DND-41 (cell line): ENCODE data around the gene PTPRA.

Source experiments
- EZH2 ChIP-seq: IDR thresholded peaks from 3 replicates; pipeline ENCODE4 v1.6.1; 2012; ENCODE audit warnings: borderline replicate concordance, low read depth, mild to moderate bottlenecking, moderate library complexity, low read length, inconsistent platforms; ENCODE audit not compliant: severe bottlenecking
- TF ChIP-seq, protein P1 (sequence below): IDR thresholded peaks from 2 replicates; pipeline ENCODE4 v1.5.1; 2012; ENCODE audit warnings: borderline replicate concordance, low read length, moderate library complexity, mild to moderate bottlenecking; ENCODE audit not compliant: poor library complexity, severe bottlenecking; ENCODE audit errors: extremely low read depth

DNA sequence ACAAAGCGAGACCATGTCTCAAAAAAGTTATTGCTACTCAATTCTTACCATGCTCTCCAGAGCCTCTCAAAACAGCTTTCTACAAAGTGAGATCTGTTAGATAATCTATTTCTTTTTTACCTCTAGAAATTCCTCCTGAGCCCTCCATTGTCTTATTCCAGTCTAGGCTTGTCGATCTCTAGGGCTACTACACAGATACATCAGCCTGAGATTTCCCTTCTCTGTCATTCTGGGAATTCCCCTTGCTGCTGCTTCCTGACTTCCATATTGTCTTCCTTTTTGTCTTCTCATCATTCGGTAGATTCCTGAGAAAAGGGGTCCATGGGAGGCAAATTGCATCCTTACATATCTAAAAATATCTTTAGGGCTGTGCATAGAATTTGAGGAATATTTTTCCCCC is 94.6 kb downstream of the PTPRA start:
- TF ChIP-seq, protein P1, sequence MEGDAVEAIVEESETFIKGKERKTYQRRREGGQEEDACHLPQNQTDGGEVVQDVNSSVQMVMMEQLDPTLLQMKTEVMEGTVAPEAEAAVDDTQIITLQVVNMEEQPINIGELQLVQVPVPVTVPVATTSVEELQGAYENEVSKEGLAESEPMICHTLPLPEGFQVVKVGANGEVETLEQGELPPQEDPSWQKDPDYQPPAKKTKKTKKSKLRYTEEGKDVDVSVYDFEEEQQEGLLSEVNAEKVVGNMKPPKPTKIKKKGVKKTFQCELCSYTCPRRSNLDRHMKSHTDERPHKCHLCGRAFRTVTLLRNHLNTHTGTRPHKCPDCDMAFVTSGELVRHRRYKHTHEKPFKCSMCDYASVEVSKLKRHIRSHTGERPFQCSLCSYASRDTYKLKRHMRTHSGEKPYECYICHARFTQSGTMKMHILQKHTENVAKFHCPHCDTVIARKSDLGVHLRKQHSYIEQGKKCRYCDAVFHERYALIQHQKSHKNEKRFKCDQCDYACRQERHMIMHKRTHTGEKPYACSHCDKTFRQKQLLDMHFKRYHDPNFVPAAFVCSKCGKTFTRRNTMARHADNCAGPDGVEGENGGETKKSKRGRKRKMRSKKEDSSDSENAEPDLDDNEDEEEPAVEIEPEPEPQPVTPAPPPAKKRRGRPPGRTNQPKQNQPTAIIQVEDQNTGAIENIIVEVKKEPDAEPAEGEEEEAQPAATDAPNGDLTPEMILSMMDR: no peak
- TF ChIP-seq EZH2: no peak
